OCI-LY1 (cell line): ENCODE measurements around the gene GJA1.

Source experiments
- EZH2 ChIP-seq: fragments of 200-600 bp; sonication (generic), shearing (Covaris generic); IDR thresholded peaks from 2 replicates; pipeline ENCODE4 v1.8.0; 2017; ENCODE audit warnings: borderline replicate concordance, mixed run types, mild to moderate bottlenecking, antibody characterized with exemption, low read length, moderate library complexity, mixed read lengths
- TF ChIP-seq, protein P1 (sequence below): fragments of 200-600 bp; sonication (generic), shearing (Covaris generic); IDR thresholded peaks from 2 replicates; pipeline ENCODE4 v1.5.1; 2017; ENCODE audit warnings: mild to moderate bottlenecking, antibody characterized with exemption, low read length, moderate library complexity, mixed read lengths

DNA sequence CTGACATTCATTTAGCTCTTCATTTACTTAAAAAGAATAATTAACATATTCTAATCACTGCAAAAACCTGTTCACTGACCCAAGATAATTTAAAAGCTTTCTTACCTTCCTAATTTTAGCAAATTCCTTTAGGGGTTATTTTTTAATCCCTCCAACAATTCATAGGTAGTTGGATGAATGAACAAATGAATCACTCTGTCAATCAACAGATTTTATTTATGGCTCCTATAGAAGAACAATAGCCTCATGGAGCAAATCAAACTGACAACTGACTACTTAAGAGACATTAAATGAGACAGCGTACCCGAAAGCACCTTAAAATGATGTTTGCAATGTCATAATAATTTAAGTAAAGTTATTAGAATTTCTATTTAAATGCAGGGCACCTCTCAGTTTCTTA, 31.5 kb upstream of the GJA1 start:
- TF ChIP-seq, protein P1, sequence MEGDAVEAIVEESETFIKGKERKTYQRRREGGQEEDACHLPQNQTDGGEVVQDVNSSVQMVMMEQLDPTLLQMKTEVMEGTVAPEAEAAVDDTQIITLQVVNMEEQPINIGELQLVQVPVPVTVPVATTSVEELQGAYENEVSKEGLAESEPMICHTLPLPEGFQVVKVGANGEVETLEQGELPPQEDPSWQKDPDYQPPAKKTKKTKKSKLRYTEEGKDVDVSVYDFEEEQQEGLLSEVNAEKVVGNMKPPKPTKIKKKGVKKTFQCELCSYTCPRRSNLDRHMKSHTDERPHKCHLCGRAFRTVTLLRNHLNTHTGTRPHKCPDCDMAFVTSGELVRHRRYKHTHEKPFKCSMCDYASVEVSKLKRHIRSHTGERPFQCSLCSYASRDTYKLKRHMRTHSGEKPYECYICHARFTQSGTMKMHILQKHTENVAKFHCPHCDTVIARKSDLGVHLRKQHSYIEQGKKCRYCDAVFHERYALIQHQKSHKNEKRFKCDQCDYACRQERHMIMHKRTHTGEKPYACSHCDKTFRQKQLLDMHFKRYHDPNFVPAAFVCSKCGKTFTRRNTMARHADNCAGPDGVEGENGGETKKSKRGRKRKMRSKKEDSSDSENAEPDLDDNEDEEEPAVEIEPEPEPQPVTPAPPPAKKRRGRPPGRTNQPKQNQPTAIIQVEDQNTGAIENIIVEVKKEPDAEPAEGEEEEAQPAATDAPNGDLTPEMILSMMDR = no peak
- no peak for TF ChIP-seq EZH2
